Measurements from ENCODE around the gene HNRNPLL.
A peak's percentile ranks its signal among the peaks of the same experiment; 100 is the strongest.
"Not testable (repeated sequence)": the region's sequence is repeated elsewhere in the genome, so short reads cannot be mapped to it uniquely, and the experiment has no call there.

HNRNPLL gene

DNA sequence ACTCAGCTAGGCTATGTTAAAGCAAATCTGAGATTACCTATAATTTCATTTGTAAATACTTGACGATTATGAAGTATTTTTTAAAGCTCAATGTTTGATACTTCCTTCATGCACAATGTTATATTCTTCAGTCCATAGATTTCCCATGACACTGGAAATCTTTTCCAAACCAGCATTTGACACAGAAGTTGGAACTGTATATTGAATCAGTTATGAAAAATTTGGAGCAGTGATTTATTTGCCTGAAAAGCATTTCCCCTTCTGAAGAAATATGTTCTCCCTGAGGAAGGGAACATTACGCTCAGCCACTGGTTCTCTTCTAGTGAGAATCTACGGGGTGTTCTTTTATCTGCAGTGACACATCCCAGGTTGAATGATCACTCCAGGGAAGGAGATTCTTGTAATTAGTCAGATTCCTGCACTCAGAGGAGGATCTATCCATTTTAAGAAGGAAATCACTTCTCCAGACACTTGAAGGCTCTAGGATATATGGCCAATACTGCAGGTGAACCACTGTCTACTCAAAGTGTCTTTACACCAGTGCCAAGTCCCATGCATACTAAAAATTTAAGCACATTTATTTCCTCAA is 64.7 kb downstream of the HNRNPLL start:
- TF ChIP-seq PRDM6 (tag by site-specific recombination; IDR thresholded peaks at IDR 0.05) (no peak), ZNF521 (tag by site-specific recombination; IDR thresholded peaks at IDR 0.05) (no peak), ZNF292 (tag by site-specific recombination; IDR thresholded peaks at IDR 0.05; ENCODE audit: borderline replicate concordance, low read depth) (no peak), ZSCAN30 (tag by site-specific recombination; IDR thresholded peaks at IDR 0.05) (no peak)
- POLR2A ChIA-PET, result interaction anchor here (1.0 kb wide), 1 partner anchor 213 kb away, joined by 3 read pairs; the partner anchor contains the start of gene SRSF7
- H3K9me3 ChIP-seq (ENCODE audit: control insufficient read depth, insufficient read depth, low read depth, low read length), result no peaks in the 10 kb centered on the region
- peaks cover 22% of the 10 kb centered on the region for H3K4me1 ChIP-seq (ENCODE audit: control insufficient read depth, insufficient read depth, low read length)
- H3K36me3 ChIP-seq (ENCODE audit: control insufficient read depth in 2 of 2, insufficient read depth in 1 of 2, low read length in 2 of 2), result no peaks in the 10 kb centered on the region
- H3K27ac ChIP-seq (ENCODE audit: extremely low read depth, low read depth, low read length), result no peak overlapping the region
- no peak overlapping the region for H3K4me3 ChIP-seq (ENCODE audit: low read depth, low read length)
- CTCF ChIA-PET, result interaction anchor here (0.6 to 2.0 kb wide), 5 partner anchors 14 to 1962 kb away, joined by 3 to 12 read pairs (median 3); no protein-coding TSS in a partner anchor

DNA sequence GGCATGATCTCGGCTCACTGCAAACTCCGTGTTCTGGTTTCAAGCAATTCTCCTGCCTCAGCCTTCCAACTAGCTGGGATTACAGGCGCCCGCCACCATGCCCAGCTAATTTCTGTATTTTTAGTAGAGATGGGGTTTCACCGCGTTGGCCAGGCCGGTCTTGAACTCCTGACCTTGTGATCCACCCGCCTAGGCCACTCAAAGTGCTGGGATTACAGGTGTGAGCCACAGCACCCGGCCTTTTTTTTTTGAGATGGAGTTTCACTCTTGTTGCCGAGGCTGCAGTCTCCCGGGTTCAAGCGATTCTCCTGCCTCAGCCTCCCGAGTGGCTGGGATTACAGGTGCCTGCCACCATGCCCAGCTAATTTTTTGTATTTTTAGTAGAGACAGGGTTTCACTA is 65.4 kb downstream of the HNRNPLL start:
- H3K9me3 ChIP-seq (ENCODE audit: control insufficient read depth, insufficient read depth, low read depth, low read length); H3K4me3 ChIP-seq (ENCODE audit: low read depth, low read length); H3K36me3 ChIP-seq (ENCODE audit: control insufficient read depth in 2 of 2, insufficient read depth in 1 of 2, low read length in 2 of 2); H3K27ac ChIP-seq (ENCODE audit: extremely low read depth, low read depth, low read length): not testable (repeated sequence)
- ChIA-PET CTCF (interaction anchor here (0.6 to 2.0 kb wide), 12 partner anchors 10 to 1757 kb away, joined by 3 to 12 read pairs (median 3); no protein-coding TSS in a partner anchor), POLR2A (interaction anchor here (0.7 to 1.0 kb wide), 2 partner anchors 57 to 213 kb away, joined by 3 read pairs; partner anchors contain the start of gene SRSF7)
- peaks cover 16% of the 10 kb centered on the region for H3K4me1 ChIP-seq (ENCODE audit: control insufficient read depth, insufficient read depth, low read length)

GRCh38 chr2:38535744-38536506 is 66.8 kb downstream of the HNRNPLL start:
- ChIA-PET POLR2A (interaction anchor here (0.6 kb wide), 1 partner anchor 210 kb away, joined by 3 read pairs; no protein-coding TSS in a partner anchor), CTCF (interaction anchor here (0.5 to 2.1 kb wide), 43 partner anchors 9 to 733 kb away, joined by 3 to 14 read pairs (median 4); no protein-coding TSS in a partner anchor)
- H3K4me1 ChIP-seq (ENCODE audit: control insufficient read depth, insufficient read depth, low read length), result peaks cover 4% of the 10 kb centered on the region
- H3K9me3 ChIP-seq (ENCODE audit: control insufficient read depth, insufficient read depth, low read depth, low read length), result no peaks in the 10 kb centered on the region
- no peaks in the 10 kb centered on the region for H3K36me3 ChIP-seq (ENCODE audit: control insufficient read depth in 2 of 2, insufficient read depth in 1 of 2, low read length in 2 of 2)
- H3K4me3 ChIP-seq (ENCODE audit: low read depth, low read length), result peak overlapping the region; percentile 46
- H3K27ac ChIP-seq (ENCODE audit: extremely low read depth, low read depth, low read length), result peak overlapping the region; percentile 24; the same call in 1 of the 2 replicates
- peak; percentile 56; the same call in 1 of the 2 replicates for TF ChIP-seq ZNF2 (tag by site-specific recombination; IDR thresholded peaks at IDR 0.05)
- peak; percentile 35; the same call in 1 of the 2 replicates for TF ChIP-seq ZBTB8A (tag by site-specific recombination; IDR thresholded peaks at IDR 0.05)
- TF ChIP-seq ZNF140 (tag by site-specific recombination; IDR thresholded peaks at IDR 0.05), result no peak
- TF ChIP-seq ZNF610 (tag by site-specific recombination; IDR thresholded peaks at IDR 0.05; ENCODE audit: borderline replicate concordance), result peak; percentile 70; the same call in 1 of the 2 replicates
- TF ChIP-seq ZNF391 (tag by site-specific recombination; IDR thresholded peaks at IDR 0.05; ENCODE audit: borderline replicate concordance, low read depth), result peak; percentile 37; the same call in 1 of the 2 replicates
- TF ChIP-seq KLF9 (tag by site-specific recombination; IDR thresholded peaks at IDR 0.05; ENCODE audit: low read depth), result 0 out of 2 replicates have a peak, but pooled peaks have one; percentile 35
- peak; percentile 59 for TF ChIP-seq PATZ1 (tag by site-specific recombination; IDR thresholded peaks at IDR 0.05)
- TF ChIP-seq KLF10 (tag by site-specific recombination; IDR thresholded peaks at IDR 0.05), result no peak
- TF ChIP-seq PRDM2 (tag by site-specific recombination; IDR thresholded peaks at IDR 0.05; ENCODE audit: borderline replicate concordance), result no peak
- 0 out of 2 replicates have a peak, but pooled peaks have one; percentile 49 for TF ChIP-seq ZNF394 (tag by site-specific recombination; IDR thresholded peaks at IDR 0.05; ENCODE audit: borderline replicate concordance)
- peak; percentile 80; the same call in 1 of the 2 replicates for TF ChIP-seq ZNF561 (tag by site-specific recombination; IDR thresholded peaks at IDR 0.05; ENCODE audit: borderline replicate concordance)
- TF ChIP-seq ATF2 (tag by site-specific recombination; IDR thresholded peaks at IDR 0.05; ENCODE audit: low read depth), result 0 out of 2 replicates have a peak, but pooled peaks have one; percentile 12

All from HEK293 (cell line).